C4-2B (cell line): ENCODE measurements around the gene DNAH7.

Source experiments
- CTCF ChIP-seq: fragments of 450-650 bp; conservative IDR thresholded peaks from 2 replicates; pipeline ENCODE4 v1.5.1; 2017; ENCODE audit warnings: mild to moderate bottlenecking
- ZFX ChIP-seq: fragments of 450-650 bp; IDR thresholded peaks from 2 replicates; pipeline ENCODE4 v1.6.1; 2017

GRCh38 chr2:195863564-195863963 lies 205.1 kb downstream of the DNAH7 start:
- TF ChIP-seq CTCF (no peak), ZFX (no peak)
